HG03565 (cell line): ENCODE measurements around the gene PLA2G2D.

Experiments
- ATAC-seq: cut with Tn5 transposase; IDR thresholded peaks from one replicate; pipeline ENCODE4 v1.9.1; 2021; ENCODE audit warnings: mild to moderate bottlenecking, moderate library complexity; ENCODE audit not compliant: unreplicated experiment

Gene PLA2G2D

DNA sequence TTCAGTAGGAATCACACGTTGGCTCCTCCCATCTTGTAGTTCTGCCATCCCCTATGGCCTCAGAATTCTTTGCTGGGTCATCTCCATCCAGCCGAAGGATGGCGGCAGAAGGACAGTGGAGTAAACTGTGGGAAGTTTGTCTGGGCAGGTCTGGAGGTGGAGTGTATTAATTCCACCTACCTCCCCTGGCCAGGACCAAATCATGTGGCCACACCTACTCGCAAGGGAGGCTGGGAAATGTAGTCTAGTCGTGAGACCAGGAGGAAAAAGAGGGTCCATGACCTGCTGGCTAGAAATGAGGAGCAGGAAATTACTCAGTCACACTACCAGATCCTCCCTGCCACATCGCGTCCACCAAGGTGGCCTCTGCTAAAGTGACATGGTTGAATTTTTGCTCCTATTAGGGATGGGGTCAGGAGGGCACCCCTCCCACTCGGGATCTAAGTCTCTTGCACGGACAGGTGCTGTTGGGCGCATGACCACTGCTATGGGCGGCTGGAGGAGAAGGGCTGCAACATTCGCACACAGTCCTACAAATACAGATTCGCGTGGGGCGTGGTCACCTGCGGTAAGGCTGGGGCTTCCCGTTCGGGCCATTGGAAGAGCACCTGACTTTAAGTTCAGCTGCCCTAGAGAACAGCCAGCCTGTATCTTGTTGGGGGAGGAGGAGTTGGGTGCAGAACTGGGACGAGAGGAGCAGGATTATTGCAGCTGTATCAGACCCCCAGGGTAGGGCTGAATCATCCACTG lies 29.8 kb downstream of the PLA2G2D start:
- no peak for ATAC-seq

DNA sequence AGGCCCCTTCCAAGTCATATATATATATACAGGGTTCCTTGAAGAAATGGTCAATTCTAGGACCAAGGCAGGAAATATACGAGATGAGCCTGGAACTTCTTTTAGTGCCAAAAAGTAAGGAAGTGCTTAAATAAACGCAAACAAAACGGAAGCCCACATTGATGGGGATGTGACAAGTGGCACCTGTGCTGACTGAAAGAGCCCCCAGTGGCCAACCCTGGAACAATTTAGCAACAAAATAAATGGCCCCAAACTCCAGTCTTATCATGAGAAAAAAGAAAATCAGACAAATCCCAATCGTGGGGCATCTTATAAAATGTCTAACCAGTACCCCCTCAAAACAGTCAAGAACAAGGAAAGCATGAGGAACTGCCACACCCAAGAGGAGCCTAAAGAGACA lies 31.7 kb downstream of the PLA2G2D start:
- no peak for ATAC-seq

GRCh38 chr1:20086800-20087199 lies 32.5 kb downstream of the PLA2G2D start:
- no peak for ATAC-seq

- ATAC-seq = no peak
These were observed 36.0 kb downstream of the PLA2G2D start for GRCh38 chr1:20083178-20083944.

DNA sequence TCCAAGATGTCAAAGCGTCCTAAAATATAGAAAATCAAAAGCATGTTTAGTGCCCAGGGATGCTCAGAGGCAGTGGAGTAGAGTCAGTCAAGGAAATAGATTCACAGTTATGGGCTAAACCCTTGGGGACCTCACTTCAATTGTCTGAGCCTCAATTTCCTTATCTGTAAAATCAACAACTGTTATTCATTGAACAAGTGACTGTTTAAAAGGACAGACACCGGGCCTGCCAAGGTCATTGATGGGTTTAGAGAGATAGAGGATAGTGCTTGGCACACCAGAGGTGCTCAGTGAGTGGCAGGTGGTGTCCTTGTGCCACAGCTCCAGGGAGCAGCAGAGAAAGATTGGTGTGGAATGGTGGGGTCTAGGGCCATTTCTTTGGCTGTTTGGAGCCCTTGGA lies 36.6 kb downstream of the PLA2G2D start:
- no peak for ATAC-seq

- ATAC-seq = no peak
These were observed 38.0 kb downstream of the PLA2G2D start for GRCh38 chr1:20081353-20081810.

DNA sequence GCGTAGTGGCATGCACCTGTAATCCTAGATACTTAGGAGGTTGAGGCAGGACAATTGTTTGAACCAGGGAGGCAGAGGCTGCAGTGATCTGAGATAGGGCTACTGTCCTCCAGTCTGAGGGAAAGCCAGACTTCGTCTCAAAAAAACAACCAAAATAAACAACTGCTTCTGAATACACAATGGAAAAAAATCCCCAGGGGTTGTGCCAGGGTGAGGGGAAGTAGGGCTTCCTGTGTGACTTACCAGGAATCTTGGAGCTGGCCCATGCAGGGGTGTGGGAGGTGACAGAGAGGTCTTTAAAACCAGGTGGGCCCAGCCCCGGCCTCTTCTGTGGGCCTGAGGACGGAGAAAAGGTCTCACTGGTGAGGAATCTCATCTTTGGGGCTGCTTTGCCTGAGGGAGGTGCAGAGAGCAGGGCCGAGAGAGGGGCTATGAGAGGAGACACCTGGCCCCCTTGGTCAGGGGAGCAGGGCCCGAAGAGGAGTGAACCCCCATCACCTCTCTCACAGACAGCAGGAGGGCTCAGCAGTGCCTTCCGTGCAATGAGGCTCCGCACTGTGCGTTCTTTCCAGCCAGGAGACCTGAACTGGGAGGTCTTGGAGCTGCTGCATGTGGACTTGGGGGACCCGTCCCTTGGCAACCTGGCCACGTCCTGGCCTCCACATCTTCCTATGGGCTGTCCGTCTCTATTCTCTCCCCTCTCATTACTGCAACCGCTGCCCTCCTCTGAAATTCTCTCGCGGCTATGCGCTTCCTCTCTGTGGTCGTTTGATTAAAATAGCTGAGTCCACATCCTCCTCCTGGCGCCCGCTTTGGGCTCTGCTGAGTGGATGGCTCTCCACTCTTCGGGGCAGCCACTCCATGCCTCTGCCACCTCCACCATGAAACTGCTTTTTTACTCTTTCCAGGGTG lies 38.6 kb downstream of the PLA2G2D start:
- ATAC-seq = no peak

GRCh38 chr1:20079661-20080305 lies 39.6 kb downstream of the PLA2G2D start:
- ATAC-seq = no peak

- ATAC-seq = no peak
These were observed 40.6 kb downstream of the PLA2G2D start for GRCh38 chr1:20078711-20079110.

GRCh38 chr1:20078171-20078651 lies 41.1 kb downstream of the PLA2G2D start:
- ATAC-seq = no peak

- no peak for ATAC-seq
These were observed 42.5 kb downstream of the PLA2G2D start for GRCh38 chr1:20076710-20077461.

DNA sequence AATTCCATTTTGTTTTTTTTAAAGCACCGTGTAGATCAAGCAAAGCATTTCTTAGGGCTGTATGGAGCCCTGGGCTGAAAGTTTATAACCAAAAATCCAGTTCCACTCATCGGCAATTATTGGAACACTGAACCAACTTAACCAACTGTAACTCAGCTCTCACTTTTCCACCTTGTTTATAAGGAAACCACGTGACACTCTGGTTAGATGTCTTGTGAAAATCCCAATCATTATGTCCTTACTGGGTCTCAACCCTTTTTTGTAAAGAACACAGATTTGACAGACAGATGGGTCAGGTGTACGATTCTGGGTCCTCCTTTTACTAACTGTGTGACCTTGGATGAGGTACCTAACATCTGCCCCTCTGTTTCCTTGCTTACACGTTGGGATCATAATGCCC lies 43.1 kb downstream of the PLA2G2D start:
- ATAC-seq = no peak

- no peak for ATAC-seq
These were observed 44.0 kb downstream of the PLA2G2D start for GRCh38 chr1:20075345-20075744.

GRCh38 chr1:20074725-20075171 lies 44.6 kb downstream of the PLA2G2D start:
- ATAC-seq = no peak

DNA sequence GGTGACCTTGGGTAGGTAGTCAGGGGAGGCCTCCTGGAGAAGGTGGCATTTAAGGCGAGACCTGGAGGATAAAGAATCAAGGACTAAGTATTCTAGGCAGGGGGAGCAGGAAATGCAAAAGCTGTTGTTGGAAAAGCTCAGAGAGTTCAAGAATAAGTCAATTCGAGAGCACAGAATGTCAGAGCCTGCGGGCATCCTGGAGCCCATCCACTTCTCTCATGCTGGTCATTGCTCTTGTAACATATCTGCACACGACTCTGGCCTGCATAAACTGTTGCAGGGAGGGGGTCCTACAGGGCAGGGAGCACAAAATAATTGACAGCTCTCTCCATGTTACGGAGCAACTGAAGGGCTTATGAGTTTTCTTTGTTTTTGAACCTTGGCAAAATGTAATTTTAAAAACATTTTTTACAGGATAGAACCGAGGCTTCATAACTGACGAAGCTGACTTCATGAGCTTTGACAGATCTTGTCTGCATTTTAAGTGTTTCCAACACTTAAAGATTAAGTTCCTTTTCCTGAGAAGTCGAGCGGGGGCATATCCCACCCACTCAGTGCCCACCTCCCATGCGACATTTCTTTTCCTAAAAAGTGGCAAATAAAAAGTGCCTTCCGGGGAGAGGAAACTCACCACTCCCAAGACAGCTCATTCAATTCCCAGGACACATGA lies 45.1 kb downstream of the PLA2G2D start:
- no peak for ATAC-seq

DNA sequence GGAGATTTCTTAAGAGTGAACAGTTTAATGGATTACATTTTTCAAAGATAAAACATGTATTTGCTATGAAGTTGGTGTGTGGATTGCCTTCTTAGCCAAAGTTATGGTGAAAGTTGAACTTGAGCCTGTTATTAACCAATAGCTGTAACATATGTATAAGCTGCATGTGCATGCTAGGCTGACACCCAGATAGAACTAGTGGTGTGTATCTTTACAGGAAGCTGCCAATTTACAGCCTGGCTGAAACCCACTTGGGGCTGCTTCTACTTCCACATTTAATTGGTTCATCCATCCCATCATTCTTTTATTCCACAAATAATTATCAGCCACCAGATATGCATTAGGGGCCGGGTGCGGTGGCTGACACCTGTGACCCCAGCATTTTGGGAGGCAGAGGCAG lies 46.1 kb downstream of the PLA2G2D start:
- no peak for ATAC-seq

- no peak for ATAC-seq
These were observed 46.6 kb downstream of the PLA2G2D start for GRCh38 chr1:20072771-20073170.

- no peak for ATAC-seq
These were observed 47.9 kb downstream of the PLA2G2D start for GRCh38 chr1:20071416-20071815.

DNA sequence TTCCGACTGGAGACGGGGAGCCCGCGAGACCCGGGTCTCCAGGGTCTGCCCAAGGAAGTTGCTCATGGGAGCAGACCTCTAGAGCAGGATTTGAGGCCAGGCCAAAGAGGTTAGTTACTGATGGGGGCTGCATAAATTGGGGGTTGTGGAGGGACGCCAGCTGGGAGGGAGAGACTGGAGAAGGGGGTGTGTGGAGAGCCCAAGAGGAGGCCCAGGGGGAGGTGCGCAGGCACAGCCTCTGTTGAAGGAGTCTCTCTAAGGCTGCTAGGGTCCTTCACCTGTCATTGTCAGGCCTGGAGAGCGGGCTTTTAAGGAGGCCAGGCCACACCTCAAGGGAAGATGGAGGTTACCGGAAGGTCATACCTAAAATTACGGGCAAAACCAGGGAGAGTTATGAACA lies 49.0 kb downstream of the PLA2G2D start:
- ATAC-seq = no peak
